ENCODE data around the gene OR51F2.
"Not testable (repeated sequence)": the region's sequence is repeated elsewhere in the genome, so short reads cannot be mapped to it uniquely, and the experiment has no call there.

OR51F2 gene

GRCh38 chr11:4851033-4851432, 29.9 kb downstream of the OR51F2 start:
- no peaks in the 10 kb centered on the region for H3K4me1 ChIP-seq (ENCODE audit: control extremely low read depth in 1 of 4, control insufficient read depth in 4 of 4, insufficient read depth in 4 of 4, low read length in 3 of 4)
- no peak overlapping the region for H3K4me3 ChIP-seq (ENCODE audit: control insufficient read depth in 1 of 7, extremely low read depth in 1 of 7, insufficient read depth in 4 of 7, low read depth in 2 of 7, low read length in 6 of 7)
- no peaks in the 10 kb centered on the region for H3K27me3 ChIP-seq (replicated peaks in 2 of 5; ENCODE audit: control insufficient read depth in 4 of 5, insufficient read depth in 5 of 5, low read length in 4 of 5)
- DNase-seq = peak in 2 of 3 donors; percentile 3 to 41
- WGBS (ENCODE audit: insufficient coverage) = 43% methylated on average over 2 of the region's 4 CpGs
- H3K27ac ChIP-seq (ENCODE audit: insufficient read depth in 1 of 2, low read depth in 1 of 2, low read length in 2 of 2, poor library complexity in 1 of 2, severe bottlenecking in 2 of 2) = no peak overlapping the region
- no peaks in the 10 kb centered on the region for H3K9me3 ChIP-seq (ENCODE audit: control extremely low read depth in 1 of 5, control insufficient read depth in 4 of 5, insufficient read depth in 2 of 5, low read depth in 1 of 5, low read length in 4 of 5)
- CTCF ChIA-PET = no interaction called here
- POLR2A ChIA-PET = no interaction called here
- H3K36me3 ChIP-seq (ENCODE audit: control insufficient read depth in 4 of 4, insufficient read depth in 4 of 4, low read length in 3 of 4) = no peaks in the 10 kb centered on the region

GRCh38 chr11:4854286-4854685, 33.2 kb downstream of the OR51F2 start:
- DNase-seq; H3K27me3 ChIP-seq (replicated peaks in 2 of 5; ENCODE audit: control insufficient read depth in 4 of 5, insufficient read depth in 5 of 5, low read length in 4 of 5); H3K9me3 ChIP-seq (ENCODE audit: control extremely low read depth in 1 of 5, control insufficient read depth in 4 of 5, insufficient read depth in 2 of 5, low read depth in 1 of 5, low read length in 4 of 5); H3K4me1 ChIP-seq (ENCODE audit: control extremely low read depth in 1 of 4, control insufficient read depth in 4 of 4, insufficient read depth in 4 of 4, low read length in 3 of 4); CTCF ChIA-PET; POLR2A ChIA-PET; H3K27ac ChIP-seq (ENCODE audit: insufficient read depth in 1 of 2, low read depth in 1 of 2, low read length in 2 of 2, poor library complexity in 1 of 2, severe bottlenecking in 2 of 2); H3K4me3 ChIP-seq (ENCODE audit: control insufficient read depth in 1 of 7, extremely low read depth in 1 of 7, insufficient read depth in 4 of 7, low read depth in 2 of 7, low read length in 6 of 7); H3K36me3 ChIP-seq (ENCODE audit: control insufficient read depth in 4 of 4, insufficient read depth in 4 of 4, low read length in 3 of 4): not testable (repeated sequence)
- WGBS (ENCODE audit: insufficient coverage) = 100% methylated on average over 7 of the region's 7 CpGs

GRCh38 chr11:4862447-4863236, 41.5 kb downstream of the OR51F2 start:
- no peaks in the 10 kb centered on the region for H3K4me1 ChIP-seq (ENCODE audit: control extremely low read depth in 1 of 4, control insufficient read depth in 4 of 4, insufficient read depth in 4 of 4, low read length in 3 of 4)
- H3K36me3 ChIP-seq (ENCODE audit: control insufficient read depth in 4 of 4, insufficient read depth in 4 of 4, low read length in 3 of 4) = no peaks in the 10 kb centered on the region
- H3K9me3 ChIP-seq (ENCODE audit: control extremely low read depth in 1 of 5, control insufficient read depth in 4 of 5, insufficient read depth in 2 of 5, low read depth in 1 of 5, low read length in 4 of 5) = no peaks in the 10 kb centered on the region
- POLR2A ChIA-PET = no interaction called here
- no peak for DNase-seq
- H3K27ac ChIP-seq (ENCODE audit: insufficient read depth in 1 of 2, low read depth in 1 of 2, low read length in 2 of 2, poor library complexity in 1 of 2, severe bottlenecking in 2 of 2) = no peak overlapping the region
- H3K27me3 ChIP-seq (replicated peaks in 2 of 5; ENCODE audit: control insufficient read depth in 4 of 5, insufficient read depth in 5 of 5, low read length in 4 of 5) = no peaks in the 10 kb centered on the region
- CTCF ChIA-PET = no interaction called here
- H3K4me3 ChIP-seq (ENCODE audit: control insufficient read depth in 1 of 7, extremely low read depth in 1 of 7, insufficient read depth in 4 of 7, low read depth in 2 of 7, low read length in 6 of 7) = no peak overlapping the region

- no peak for DNase-seq
- 100% methylated on average over 1 of the region's 4 CpGs for WGBS (ENCODE audit: insufficient coverage)
- Histone ChIP-seq H3K36me3 (ENCODE audit: control insufficient read depth in 4 of 4, insufficient read depth in 4 of 4, low read length in 3 of 4) (no peaks in the 10 kb centered on the region), H3K4me1 (ENCODE audit: control extremely low read depth in 1 of 4, control insufficient read depth in 4 of 4, insufficient read depth in 4 of 4, low read length in 3 of 4) (no peaks in the 10 kb centered on the region), H3K4me3 (ENCODE audit: control insufficient read depth in 1 of 7, extremely low read depth in 1 of 7, insufficient read depth in 4 of 7, low read depth in 2 of 7, low read length in 6 of 7) (no peak overlapping the region), H3K27ac (ENCODE audit: insufficient read depth in 1 of 2, low read depth in 1 of 2, low read length in 2 of 2, poor library complexity in 1 of 2, severe bottlenecking in 2 of 2) (no peak overlapping the region), H3K9me3 (ENCODE audit: control extremely low read depth in 1 of 5, control insufficient read depth in 4 of 5, insufficient read depth in 2 of 5, low read depth in 1 of 5, low read length in 4 of 5) (no peaks in the 10 kb centered on the region), H3K27me3 (replicated peaks in 2 of 5; ENCODE audit: control insufficient read depth in 4 of 5, insufficient read depth in 5 of 5, low read length in 4 of 5) (no peaks in the 10 kb centered on the region)
- CTCF ChIA-PET = interaction anchor here (0.6 kb wide), 1 partner anchor 128 kb away, joined by 3 read pairs; no protein-coding TSS in a partner anchor
- POLR2A ChIA-PET = no interaction called here
These were observed 42.8 kb downstream of the OR51F2 start for GRCh38 chr11:4863876-4864275.

GRCh38 chr11:4865855-4866254, 44.7 kb downstream of the OR51F2 start:
- no peak overlapping the region for H3K4me3 ChIP-seq (ENCODE audit: control insufficient read depth in 1 of 7, extremely low read depth in 1 of 7, insufficient read depth in 4 of 7, low read depth in 2 of 7, low read length in 6 of 7)
- no peaks in the 10 kb centered on the region for H3K4me1 ChIP-seq (ENCODE audit: control extremely low read depth in 1 of 4, control insufficient read depth in 4 of 4, insufficient read depth in 4 of 4, low read length in 3 of 4)
- H3K27me3 ChIP-seq (replicated peaks in 2 of 5; ENCODE audit: control insufficient read depth in 4 of 5, insufficient read depth in 5 of 5, low read length in 4 of 5) = no peaks in the 10 kb centered on the region
- DNase-seq = no peak
- ChIA-PET CTCF (no interaction called here), POLR2A (no interaction called here)
- no peaks in the 10 kb centered on the region for H3K36me3 ChIP-seq (ENCODE audit: control insufficient read depth in 4 of 4, insufficient read depth in 4 of 4, low read length in 3 of 4)
- no peaks in the 10 kb centered on the region for H3K9me3 ChIP-seq (ENCODE audit: control extremely low read depth in 1 of 5, control insufficient read depth in 4 of 5, insufficient read depth in 2 of 5, low read depth in 1 of 5, low read length in 4 of 5)
- no peak overlapping the region for H3K27ac ChIP-seq (ENCODE audit: insufficient read depth in 1 of 2, low read depth in 1 of 2, low read length in 2 of 2, poor library complexity in 1 of 2, severe bottlenecking in 2 of 2)
- WGBS (ENCODE audit: insufficient coverage) = 86% methylated on average over 1 of the region's 1 CpG

Data from common myeloid progenitor, CD34-positive (primary cell).